Vagina (tissue), 2 donors: ENCODE results near the gene BPTF.

ENCODE experiments used
- CTCF ChIP-seq, 3 experiments: fragments of 450-650 bp in 2 of 3; fragments of 200-600 bp in 1 of 3; sonication (generic) in 1 of 3; IDR thresholded peaks; one replicate each; pipeline ENCODE4 v1.5.1; 2017 to 2019; ENCODE audit warnings: antibody characterized with exemption in 3 of 3, mild to moderate bottlenecking in 2 of 3, moderate library complexity in 2 of 3
- POLR2A ChIP-seq, 2 donors: fragments of 450-650 bp; IDR thresholded peaks; one replicate each; pipeline ENCODE4 v1.6.1; 2017; ENCODE audit warnings: antibody characterized with exemption in 2 of 2, mild to moderate bottlenecking in 2 of 2, moderate library complexity in 2 of 2
- POLR2AphosphoS5 ChIP-seq, 2 donors: sonication (generic); formaldehyde crosslinking; IDR thresholded peaks; one replicate each; pipeline ENCODE4 v1.9.0; 2017; ENCODE audit warnings: antibody characterized with exemption in 2 of 2, mild to moderate bottlenecking in 2 of 2, low read depth in 1 of 2; ENCODE audit not compliant: insufficient read depth in 1 of 2

DNA sequence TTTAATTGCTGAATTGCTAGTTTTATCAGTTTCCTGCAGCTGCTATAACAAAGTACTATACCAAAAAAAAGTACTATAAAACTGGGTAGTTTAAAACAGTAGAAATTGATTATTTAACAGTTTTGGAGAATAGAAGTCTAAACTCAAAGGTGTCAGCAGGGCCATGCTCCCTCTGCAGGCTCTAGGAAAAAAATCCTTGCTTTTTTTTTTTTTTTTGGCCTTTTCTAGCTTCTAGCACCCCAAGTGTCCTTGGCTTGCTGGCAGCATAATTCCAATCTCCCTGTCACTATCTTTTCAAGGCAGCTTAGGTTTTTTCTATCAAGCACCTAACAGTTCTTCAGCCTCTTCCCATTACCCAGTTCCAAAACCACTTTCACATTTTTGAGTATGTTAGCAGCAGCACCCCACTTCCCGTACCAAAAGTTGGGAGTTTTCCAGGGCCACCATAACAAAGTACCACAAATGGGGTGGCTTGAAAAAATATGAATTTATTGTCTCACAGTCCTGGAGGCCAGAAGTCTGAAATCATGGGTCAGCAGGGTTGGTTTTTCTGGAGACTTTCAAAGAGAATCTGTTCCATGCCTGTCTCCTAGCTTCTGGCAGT lies 37.4 kb downstream of the BPTF start:
- no peak for TF ChIP-seq CTCF (IDR thresholded peaks at IDR 0.05)
- no peak for TF ChIP-seq POLR2A (IDR thresholded peaks at IDR 0.05)
- no peak for TF ChIP-seq POLR2AphosphoS5 (IDR thresholded peaks at IDR 0.05; ENCODE audit: insufficient read depth in 1 of 2, low read depth in 1 of 2)
